OCI-LY1 (cell line): ENCODE data around the gene GIPC2.

Experiments used
- CTCF ChIP-seq: fragments of 200-600 bp; sonication (generic), shearing (Covaris generic); IDR thresholded peaks from 2 replicates; pipeline ENCODE4 v1.5.1; 2017; ENCODE audit warnings: mild to moderate bottlenecking, antibody characterized with exemption, low read length, moderate library complexity, mixed read lengths
- EZH2 ChIP-seq: fragments of 200-600 bp; sonication (generic), shearing (Covaris generic); IDR thresholded peaks from 2 replicates; pipeline ENCODE4 v1.8.0; 2017; ENCODE audit warnings: borderline replicate concordance, mixed run types, mild to moderate bottlenecking, antibody characterized with exemption, low read length, moderate library complexity, mixed read lengths

DNA sequence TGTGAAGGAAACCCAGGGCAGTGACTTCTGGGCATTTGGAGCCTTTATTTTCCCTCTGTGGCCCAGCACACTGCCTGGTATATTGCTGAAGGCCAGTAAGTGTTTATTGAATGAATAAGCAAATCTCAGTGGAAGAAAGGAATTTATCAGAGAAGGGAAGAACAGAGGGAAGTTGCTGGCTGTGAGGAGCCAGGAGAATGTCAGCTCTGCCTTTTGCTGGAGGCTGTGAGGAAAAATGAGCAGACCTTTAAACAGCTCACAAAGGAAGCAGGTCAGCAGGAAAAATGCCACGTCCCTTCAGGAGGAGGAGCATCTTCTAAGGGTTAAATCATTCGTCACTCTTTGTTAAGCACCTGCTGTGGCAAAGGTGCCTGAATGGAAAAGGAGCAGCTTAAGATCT, 75.9 kb downstream of the GIPC2 start:
- TF ChIP-seq CTCF (no peak), EZH2 (no peak)
